CD4-positive, alpha-beta T cell (primary cell): ENCODE measurements around the gene FADD. TPM values are rescaled to one million over a fixed set of nuclear protein-coding genes. Genes with fewer than 3 reads are reported as not detected.
A peak's percentile ranks its signal among the peaks of the same experiment; 100 is the strongest.
"Not testable (repeated sequence)": the region's sequence is repeated elsewhere in the genome, so short reads cannot be mapped to it uniquely, and the experiment has no call there.

Experiments used
- ATAC-seq: fragments of 200-7000 bp; cut with Tn5 transposase; one replicate; pipeline ENCODE4 v1.10.0; 2022; ENCODE audit warnings: mild to moderate bottlenecking; ENCODE audit not compliant: poor library complexity
- CTCF ChIA-PET: fragments of 350-600 bp; sonication (Branson Sonifier 250); formaldehyde crosslinking; loops from one replicate; lab custom pipeline; 2021; ENCODE audit warnings: antibody characterized with exemption, inconsistent platforms; lab: Charles Lee
- POLR2A ChIA-PET: fragments of 350-600 bp; sonication (Branson Sonifier 250); formaldehyde crosslinking; loops from one replicate; lab custom pipeline; 2021; ENCODE audit warnings: antibody characterized with exemption, inconsistent platforms; lab: Charles Lee
- DNase-seq, 14 experiments: peaks; one replicate each; pipeline ENCODE4 v3.0.0-alpha.2; 2013 to 2020; ENCODE audit warnings: mixed read lengths in 2 of 14
- H3K27ac ChIP-seq, 2 donors: one replicate each; pipeline versions ENCODE4 v1.5.1 to v1.7.0; 2013; ENCODE audit warnings: low read length in 2 of 2, low read depth in 1 of 2, mild to moderate bottlenecking in 1 of 2
- H3K27me3 ChIP-seq, 2 experiments: 1 replicate in 1 of 2; 2 replicates in 1 of 2; pipeline versions ENCODE4 v1.6.1 to v1.7.0; 2013; ENCODE audit warnings: low read length in 2 of 2, control low read depth in 1 of 2, mild to moderate bottlenecking in 1 of 2, moderate library complexity in 1 of 2; ENCODE audit not compliant: insufficient read depth in 2 of 2, control insufficient read depth in 1 of 2
- H3K36me3 ChIP-seq: one replicate; pipeline ENCODE4 v1.6.1; 2013; ENCODE audit warnings: low read length, control low read depth; ENCODE audit not compliant: insufficient read depth
- H3K4me1 ChIP-seq: one replicate; pipeline ENCODE4 v1.6.1; 2013; ENCODE audit warnings: low read length, control low read depth; ENCODE audit not compliant: insufficient read depth
- H3K4me3 ChIP-seq: one replicate; pipeline ENCODE4 v1.5.1; 2013; ENCODE audit warnings: mild to moderate bottlenecking, low read length, moderate library complexity
- H3K9me3 ChIP-seq, 2 experiments: 1 replicate in 1 of 2; 2 replicates in 1 of 2; pipeline versions ENCODE4 v1.6.1 to v1.7.0; 2013; ENCODE audit warnings: low read length in 2 of 2, mild to moderate bottlenecking in 2 of 2, control low read depth in 1 of 2, moderate library complexity in 1 of 2; ENCODE audit not compliant: control insufficient read depth in 1 of 2, insufficient read depth in 1 of 2
- H3K27ac Mint-ChIP-seq: one replicate; pipeline ENCODE4 v1.8.0; 2020; ENCODE audit warnings: mixed read lengths
- H3K27me3 Mint-ChIP-seq: one replicate; pipeline ENCODE4 v1.8.0; 2021; ENCODE audit warnings: mixed read lengths
- H3K36me3 Mint-ChIP-seq: one replicate; pipeline ENCODE4 v1.8.0; 2021; ENCODE audit warnings: low read depth, mixed read lengths
- H3K4me1 Mint-ChIP-seq: one replicate; pipeline ENCODE4 v1.8.0; 2021; ENCODE audit warnings: low read depth, mixed read lengths
- H3K4me3 Mint-ChIP-seq: one replicate; pipeline ENCODE4 v1.8.0; 2020; ENCODE audit warnings: mild to moderate bottlenecking, mixed read lengths
- H3K9me3 Mint-ChIP-seq: one replicate; pipeline ENCODE4 v1.8.0; 2020; ENCODE audit warnings: mixed read lengths
- CTCF ChIP-seq: fragments of 200-600 bp; IDR thresholded peaks from one replicate; pipeline ENCODE4 v1.8.0; 2022; ENCODE audit warnings: antibody characterized with exemption, mild to moderate bottlenecking
- intact Hi-C, 2 experiments: fragments of 100-400 bp; cut with DNase I in 1 of 2; cut with micrococcal nuclease in 1 of 2; formaldehyde crosslinking; loops; one replicate each; pipeline versions ENCODE4 v1.15.1 to v1.9.0; 2023 to 2025; cut with DNase I, micrococcal nuclease
- total RNA-seq, 174 experiments: library from RNA in 2 of 174; stranded (reverse) in 2 of 174; gene quantifications; one replicate each; pipeline ENCODE4 v1.2.3 and lab custom pipeline; 2021 to 2026

The FADD gene
- total RNA-seq, 2 experiments from 2014 or later, result 14.5 to 16.5 TPM

GRCh38 chr11:70193411-70194292, 9.4 kb upstream of the FADD start:
- Histone ChIP-seq H3K27ac (no peak overlapping the region), H3K27me3 (peaks cover 4 to 13% of the 10 kb centered on the region in 2 experiments), H3K9me3 (no peaks in the 10 kb centered on the region), H3K4me3 (no peak overlapping the region), H3K36me3 (no peaks in the 10 kb centered on the region), H3K4me1 (peaks cover 7% of the 10 kb centered on the region)
- no peak overlapping the region for H3K4me3 Mint-ChIP-seq
- ATAC-seq (no peak), DNase-seq (no peak)
- intact Hi-C loops, result no loop called here
- no peaks in the 10 kb centered on the region for H3K9me3 Mint-ChIP-seq
- no peak overlapping the region for H3K27ac Mint-ChIP-seq
- no peaks in the 10 kb centered on the region for H3K36me3 Mint-ChIP-seq
- H3K27me3 Mint-ChIP-seq, result peaks cover 16% of the 10 kb centered on the region
- CTCF ChIA-PET, result no interaction called here
- no peak for TF ChIP-seq CTCF
- H3K4me1 Mint-ChIP-seq, result no peaks in the 10 kb centered on the region
- POLR2A ChIA-PET, result no interaction called here

GRCh38 chr11:70194792-70195791, 8.0 kb upstream of the FADD start:
- no peaks in the 10 kb centered on the region for H3K36me3 Mint-ChIP-seq
- H3K27ac Mint-ChIP-seq, result no peak overlapping the region
- H3K36me3 ChIP-seq, result no peaks in the 10 kb centered on the region
- DNase-seq (no peak), ATAC-seq (no peak)
- ChIA-PET POLR2A (no interaction called here), CTCF (interaction anchor here (0.6 to 1.5 kb wide), 7 partner anchors 10 to 520 kb away, joined by 3 to 9 read pairs (median 5); partner anchors contain the start of gene LTO1)
- no peaks in the 10 kb centered on the region for H3K4me1 Mint-ChIP-seq
- H3K9me3 ChIP-seq, result no peaks in the 10 kb centered on the region
- TF ChIP-seq CTCF, result no peak
- no peak overlapping the region for H3K4me3 Mint-ChIP-seq
- peaks cover 11% of the 10 kb centered on the region for H3K27me3 Mint-ChIP-seq
- H3K9me3 Mint-ChIP-seq, result no peaks in the 10 kb centered on the region
- intact Hi-C loops, result loop anchor here in 1 of 2 experiments (5.0 kb wide), 1 partner anchor 508 kb away; no protein-coding TSS in a partner anchor
- peaks cover 7% of the 10 kb centered on the region for H3K4me1 ChIP-seq
- no peak overlapping the region for H3K27ac ChIP-seq
- H3K4me3 ChIP-seq, result no peak overlapping the region
- H3K27me3 ChIP-seq, result peaks cover 4 to 13% of the 10 kb centered on the region in 2 experiments

- H3K27me3 Mint-ChIP-seq, result peaks cover 4% of the 10 kb centered on the region
- no peak overlapping the region for H3K27ac ChIP-seq
- H3K27me3 ChIP-seq, result peaks cover 0 to 2% of the 10 kb centered on the region in 2 experiments
- H3K27ac Mint-ChIP-seq, result no peak overlapping the region
- ChIA-PET CTCF (interaction anchor here (1.1 kb wide), 1 partner anchor 9 kb away, joined by 3 read pairs; no protein-coding TSS in a partner anchor), POLR2A (no interaction called here)
- ATAC-seq (no peak), DNase-seq (no peak)
- H3K4me1 ChIP-seq, result peaks cover 25% of the 10 kb centered on the region
- peaks cover 24% of the 10 kb centered on the region for H3K4me1 Mint-ChIP-seq
- H3K4me3 Mint-ChIP-seq, result no peak overlapping the region
- no peak overlapping the region for H3K4me3 ChIP-seq
- H3K9me3 ChIP-seq, result peaks cover 0 to 2% of the 10 kb centered on the region in 2 experiments
- intact Hi-C loops, result loop anchor here in 1 of 2 experiments (5.0 to 10.0 kb wide), 3 partner anchors 1146 to 1296 kb away; partner anchors contain the start of genes IGHMBP2, MRPL21 and NADSYN1
- peaks cover 6% of the 10 kb centered on the region for H3K36me3 ChIP-seq
- H3K36me3 Mint-ChIP-seq, result peaks cover 24% of the 10 kb centered on the region
- H3K9me3 Mint-ChIP-seq, result no peaks in the 10 kb centered on the region
- no peak for TF ChIP-seq CTCF
Observed at GRCh38 chr11:70200212-70200844, 2.8 kb upstream of the FADD start.

- Mint-ChIP-seq H3K4me1 (peaks cover 31% of the 10 kb centered on the region), H3K4me3 (peak overlapping the region; percentile 51), H3K36me3 (peaks cover 31% of the 10 kb centered on the region)
- H3K27ac ChIP-seq, DNase-seq, POLR2A ChIA-PET, H3K9me3 ChIP-seq, H3K4me3 ChIP-seq, H3K27ac Mint-ChIP-seq, ATAC-seq, H3K27me3 ChIP-seq, H3K27me3 Mint-ChIP-seq, H3K9me3 Mint-ChIP-seq: not testable (repeated sequence)
- peaks cover 13% of the 10 kb centered on the region for H3K36me3 ChIP-seq
- CTCF ChIA-PET, result interaction anchor here (1.1 to 1.4 kb wide), 2 partner anchors 9 to 10 kb away, joined by 3 read pairs; no protein-coding TSS in a partner anchor
- intact Hi-C loops, result loop anchor here in 1 of 2 experiments (5.0 to 10.0 kb wide), 3 partner anchors 1146 to 1296 kb away; partner anchors contain the start of genes IGHMBP2, MRPL21 and NADSYN1
- peaks cover 30% of the 10 kb centered on the region for H3K4me1 ChIP-seq
Observed at GRCh38 chr11:70201047-70201446, 2.0 kb upstream of the FADD start.
